Raji (cell line): ENCODE results near the gene KIF5A.

Experiments used
- POLR2A ChIP-seq: IDR thresholded peaks from 2 replicates; pipeline ENCODE4 v1.6.1; 2011; ENCODE audit warnings: low read depth, low read length, control low read depth; ENCODE audit not compliant: insufficient read depth

KIF5A gene

GRCh38 chr12:57612711-57613426, 63.0 kb downstream of the KIF5A start:
- TF ChIP-seq POLR2A, result no peak

DNA sequence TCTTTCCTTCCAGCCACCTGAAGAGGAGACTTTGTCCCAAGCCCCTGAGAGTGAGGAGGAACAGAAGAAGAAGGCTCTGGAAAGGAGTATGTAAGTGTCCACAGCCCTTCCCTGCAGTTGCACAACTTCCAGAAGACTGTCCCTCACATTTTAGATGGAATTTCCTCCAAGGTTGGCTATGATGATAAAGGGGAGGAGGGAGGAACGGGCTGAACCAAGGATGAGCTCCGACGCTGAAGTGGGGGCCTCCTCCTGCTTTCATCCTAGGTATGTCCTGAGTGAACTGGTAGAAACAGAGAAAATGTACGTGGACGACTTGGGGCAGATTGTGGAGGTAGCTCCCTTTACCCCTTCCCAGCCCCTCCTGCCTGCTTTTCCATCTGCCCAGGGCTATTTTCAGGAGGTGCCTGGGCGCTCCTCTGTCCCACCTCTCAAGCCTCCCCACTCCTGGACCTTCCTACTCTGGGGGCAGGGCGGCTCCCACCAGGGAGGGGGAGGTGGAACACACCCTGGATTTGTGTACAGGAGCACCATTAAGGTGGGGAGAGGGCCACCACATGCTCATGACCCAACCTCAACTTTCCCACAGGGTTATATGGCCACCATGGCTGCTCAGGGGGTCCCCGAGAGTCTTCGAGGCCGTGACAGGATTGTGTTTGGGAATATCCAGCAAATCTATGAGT, 63.7 kb downstream of the KIF5A start:
- TF ChIP-seq POLR2A, result no peak

DNA sequence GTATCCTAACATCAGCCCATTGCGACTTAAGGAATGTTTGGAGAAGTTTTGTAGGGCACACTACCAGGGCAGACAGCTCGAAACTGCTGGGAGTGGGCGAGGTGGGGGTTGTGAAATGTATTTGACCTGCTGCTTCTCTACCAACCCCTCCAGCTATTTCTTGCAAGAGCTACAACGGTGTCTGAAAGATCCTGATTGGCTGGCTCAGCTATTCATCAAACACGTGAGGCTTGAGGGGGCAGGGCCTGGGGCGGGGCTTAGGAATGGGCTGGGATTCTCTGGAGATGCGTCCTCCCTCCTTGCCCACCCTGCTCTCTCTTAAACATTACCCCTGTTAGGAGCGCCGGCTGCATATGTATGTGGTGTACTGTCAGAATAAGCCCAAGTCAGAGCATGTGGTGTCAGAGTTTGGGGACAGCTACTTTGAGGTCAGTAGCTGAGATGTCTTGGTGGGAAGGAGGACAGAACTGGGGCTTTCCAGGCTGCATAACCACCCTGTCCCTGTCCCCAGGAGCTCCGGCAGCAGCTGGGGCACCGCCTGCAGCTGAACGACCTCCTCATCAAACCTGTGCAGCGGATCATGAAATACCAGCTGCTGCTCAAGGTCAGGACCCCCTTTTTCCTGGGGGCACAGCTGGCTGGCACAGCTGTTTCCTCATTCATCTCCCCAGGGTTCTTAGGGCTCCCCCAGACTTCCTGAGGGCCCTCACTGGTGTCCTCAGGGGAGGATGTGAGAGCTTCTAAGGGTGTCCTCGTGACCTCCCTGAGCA, 64.5 kb downstream of the KIF5A start:
- no peak for TF ChIP-seq POLR2A

- TF ChIP-seq POLR2A, result no peak
Observed at GRCh38 chr12:57614948-57615500, 65.2 kb downstream of the KIF5A start.

DNA sequence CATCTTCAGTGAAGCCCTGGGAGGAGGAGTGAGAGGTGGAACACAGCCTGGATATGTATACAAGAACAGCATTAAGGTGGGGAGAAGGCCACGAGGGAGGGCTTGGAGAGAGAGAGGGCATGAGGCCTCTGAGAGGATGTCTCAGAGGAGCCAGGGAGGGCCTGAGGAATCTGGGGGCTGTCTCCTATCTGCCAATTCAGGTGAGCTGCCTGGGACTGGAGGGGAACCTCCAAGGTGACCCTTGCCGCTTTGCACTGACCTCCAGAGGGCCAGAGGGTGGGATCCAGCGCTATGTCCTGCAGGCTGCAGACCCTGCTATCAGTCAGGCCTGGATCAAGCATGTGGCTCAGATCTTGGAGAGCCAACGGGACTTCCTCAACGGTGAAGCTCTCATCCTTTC, 65.8 kb downstream of the KIF5A start:
- no peak for TF ChIP-seq POLR2A

- TF ChIP-seq POLR2A, result no peak
Observed at GRCh38 chr12:57616383-57617101, 66.7 kb downstream of the KIF5A start.

GRCh38 chr12:57617942-57618341, 68.1 kb downstream of the KIF5A start:
- TF ChIP-seq POLR2A, result no peak

DNA sequence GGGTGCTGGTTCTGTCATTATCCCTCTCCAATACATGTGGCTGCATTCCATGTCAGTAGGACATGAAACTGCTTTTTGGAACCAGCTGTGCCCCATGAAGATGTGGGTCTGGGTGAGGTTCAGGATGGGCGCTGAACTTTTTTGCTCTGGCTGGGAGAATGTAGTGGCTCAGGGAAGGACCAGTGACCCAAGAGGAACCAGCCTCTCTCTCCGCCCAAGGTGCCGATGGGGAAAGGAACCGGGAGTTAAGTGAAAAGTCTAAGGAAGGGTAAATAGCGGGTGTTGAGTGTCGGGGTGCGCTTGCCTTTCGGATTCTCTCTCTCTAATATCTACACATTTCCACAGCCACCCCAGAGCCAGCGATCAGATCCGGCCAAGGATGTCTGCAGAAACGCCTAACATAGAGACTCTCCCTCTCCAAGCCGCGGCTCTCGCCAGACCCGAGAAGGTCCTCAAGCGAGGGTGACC, 69.2 kb downstream of the KIF5A start:
- TF ChIP-seq POLR2A, result no peak

GRCh38 chr12:57619434-57620244, 69.8 kb downstream of the KIF5A start:
- no peak for TF ChIP-seq POLR2A

- TF ChIP-seq POLR2A, result no peak
Observed at GRCh38 chr12:57620245-57620935, 70.5 kb downstream of the KIF5A start.

DNA sequence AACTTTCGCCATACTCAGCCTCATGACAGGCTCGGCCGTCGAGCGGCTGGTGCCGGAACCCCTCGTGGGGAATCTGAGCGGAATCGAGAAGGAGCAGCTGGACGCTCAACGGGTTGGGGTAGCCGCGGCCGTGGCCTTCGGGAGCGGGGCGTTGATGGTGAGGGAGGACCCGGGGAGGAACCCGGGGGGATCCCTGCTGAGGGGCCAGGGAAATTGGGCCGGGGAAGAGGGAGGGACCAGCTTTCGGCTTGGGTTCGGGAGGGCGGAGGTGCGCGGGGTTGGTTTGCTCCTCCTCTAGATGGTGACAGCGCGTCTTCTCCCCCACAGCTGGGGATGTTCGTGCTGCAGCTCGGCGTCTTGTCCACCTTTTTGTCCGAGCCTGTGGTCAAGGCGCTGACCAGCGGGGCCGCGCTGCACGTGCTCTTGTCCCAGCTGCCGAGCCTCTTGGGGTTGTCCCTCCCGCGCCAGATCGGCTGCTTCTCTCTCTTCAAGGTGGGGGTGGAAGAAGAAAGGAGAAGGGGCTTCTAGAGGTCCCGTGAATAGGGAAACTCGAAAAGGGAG, 71.2 kb downstream of the KIF5A start:
- TF ChIP-seq POLR2A, result no peak

DNA sequence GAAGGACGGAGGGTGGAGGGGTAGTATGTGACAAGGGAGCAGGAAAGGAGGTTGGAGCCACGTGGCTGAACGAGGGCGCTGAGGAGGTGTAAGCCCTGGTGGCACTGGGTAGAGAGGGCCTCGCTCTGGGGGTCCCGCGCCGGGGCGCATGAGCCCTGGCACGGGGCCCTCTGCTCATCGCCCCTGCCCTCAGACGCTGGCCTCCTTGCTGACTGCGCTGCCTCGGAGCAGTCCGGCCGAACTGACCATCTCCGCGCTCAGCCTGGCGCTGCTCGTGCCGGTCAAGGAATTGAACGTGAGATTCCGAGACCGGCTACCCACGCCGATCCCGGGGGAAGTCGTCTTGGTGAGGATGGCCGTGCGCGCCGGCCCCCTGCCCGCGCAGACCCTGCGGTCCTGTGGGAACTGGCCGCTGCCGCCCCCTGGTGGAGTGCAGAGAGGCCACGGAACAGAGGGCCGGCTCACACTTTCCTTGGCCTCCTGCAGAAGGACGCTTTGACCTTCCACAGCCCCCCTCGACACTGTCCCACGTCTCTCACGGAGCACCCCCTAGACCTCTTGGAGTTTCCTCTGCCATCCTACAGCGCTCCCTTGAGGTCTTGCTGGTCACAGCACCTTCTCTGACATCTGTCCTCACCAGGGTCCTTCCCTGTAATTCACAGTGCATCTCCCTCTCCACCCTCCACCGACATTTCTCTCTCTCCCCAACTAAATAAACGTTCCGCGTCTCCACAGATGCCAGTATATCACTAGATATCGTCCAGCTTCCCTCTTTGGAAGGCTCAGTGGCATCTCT, 71.9 kb downstream of the KIF5A start:
- TF ChIP-seq POLR2A, result no peak
